ENCODE results near the gene SP2.

GRCh38 chr17:47862621-47863440 is 33.2 kb upstream of the SP2 start:
- TF ChIP-seq CTCF (optimal IDR thresholded peaks at IDR 0.05 in 1 of 3, IDR thresholded peaks at IDR 0.05 in 1 of 3, conservative IDR thresholded peaks at IDR 0.05 in 1 of 3; ENCODE audit: extremely low read depth in 1 of 3, insufficient read depth in 2 of 3, low read length in 3 of 3): no peak
- no peak for TF ChIP-seq EZH2 (IDR thresholded peaks at IDR 0.05; ENCODE audit: low read length)

Data from keratinocyte (primary cell).